Trophoblast cell (in vitro differentiated cells and primary cell): Measurements from ENCODE around the gene ACOT7.
"Not testable (repeated sequence)": the region's sequence is repeated elsewhere in the genome, so short reads cannot be mapped to it uniquely, and the experiment has no call there.

Experiments used
- DNase-seq, 2 donors: peaks; one replicate each; pipeline ENCODE4 v3.0.0-alpha.2; 2016
- H2AFZ ChIP-seq: 2 replicates; pipeline ENCODE4 v1.6.1; 2013; ENCODE audit warnings: low read length, moderate library complexity, mild to moderate bottlenecking; ENCODE audit not compliant: insufficient read depth, poor library complexity
- H2AK5ac ChIP-seq: 2 replicates; pipeline ENCODE4 v1.6.1; 2013; ENCODE audit warnings: mild to moderate bottlenecking, low read length
- H2BK120ac ChIP-seq: 2 replicates; pipeline ENCODE4 v1.6.1; 2013; ENCODE audit warnings: low read length, mild to moderate bottlenecking, moderate library complexity; ENCODE audit not compliant: insufficient read depth, poor library complexity
- H2BK12ac ChIP-seq: 2 replicates; pipeline ENCODE4 v1.6.1; 2013; ENCODE audit warnings: mild to moderate bottlenecking, low read length, moderate library complexity
- H2BK5ac ChIP-seq: 2 replicates; pipeline ENCODE4 v1.6.1; 2013; ENCODE audit warnings: low read length, low read depth, moderate library complexity, mild to moderate bottlenecking; ENCODE audit not compliant: poor library complexity
- H3K14ac ChIP-seq: 2 replicates; pipeline ENCODE4 v1.6.1; 2013; ENCODE audit warnings: mild to moderate bottlenecking, low read length
- H3K18ac ChIP-seq: 2 replicates; pipeline ENCODE4 v1.6.1; 2013; ENCODE audit warnings: mild to moderate bottlenecking, low read length
- H3K23ac ChIP-seq: 2 replicates; pipeline ENCODE4 v1.6.1; 2013; ENCODE audit warnings: low read length
- H3K27ac ChIP-seq: 2 replicates; pipeline ENCODE4 v1.5.1; 2013; ENCODE audit warnings: low read depth, mild to moderate bottlenecking, inconsistent platforms, low read length, moderate library complexity
- H3K27me3 ChIP-seq: 2 replicates; pipeline ENCODE4 v1.6.1; 2013; ENCODE audit warnings: inconsistent platforms, mild to moderate bottlenecking, low read length, moderate library complexity; ENCODE audit not compliant: insufficient read depth
- H3K36me3 ChIP-seq, 2 experiments: 1 replicate in 1 of 2; 2 replicates in 1 of 2; pipeline ENCODE4 v1.6.1; 2013; ENCODE audit warnings: low read length in 2 of 2, mild to moderate bottlenecking in 2 of 2, moderate library complexity in 1 of 2; ENCODE audit not compliant: insufficient read depth in 2 of 2, control insufficient read depth in 1 of 2
- H3K4ac ChIP-seq: 2 replicates; pipeline ENCODE4 v1.6.1; 2013; ENCODE audit warnings: low read depth, mild to moderate bottlenecking, low read length, moderate library complexity
- H3K4me1 ChIP-seq, 2 experiments: 1 replicate in 1 of 2; 2 replicates in 1 of 2; pipeline ENCODE4 v1.6.1; 2013; ENCODE audit warnings: low read length in 2 of 2, mild to moderate bottlenecking in 2 of 2, moderate library complexity in 1 of 2; ENCODE audit not compliant: insufficient read depth in 2 of 2, control insufficient read depth in 1 of 2
- H3K4me2 ChIP-seq: 2 replicates; pipeline ENCODE4 v1.6.1; 2013; ENCODE audit warnings: inconsistent platforms, mild to moderate bottlenecking, low read length, moderate library complexity
- H3K4me3 ChIP-seq: 2 replicates; pipeline ENCODE4 v1.5.1; 2013; ENCODE audit warnings: mild to moderate bottlenecking, low read depth, low read length, inconsistent platforms
- H3K79me1 ChIP-seq: one replicate; pipeline ENCODE4 v1.6.1; 2013; ENCODE audit warnings: low read length
- H3K79me2 ChIP-seq: 2 replicates; pipeline ENCODE4 v1.6.1; 2013; ENCODE audit warnings: low read length, mild to moderate bottlenecking; ENCODE audit not compliant: control insufficient read depth, insufficient read depth, poor library complexity
- H3K9ac ChIP-seq: 2 replicates; pipeline ENCODE4 v1.6.1; 2013; ENCODE audit warnings: mild to moderate bottlenecking, low read length
- H3K9me3 ChIP-seq: 2 replicates; pipeline ENCODE4 v1.6.1; 2013; ENCODE audit warnings: low read depth, mild to moderate bottlenecking, control low read depth, inconsistent platforms, low read length; ENCODE audit not compliant: insufficient read depth
- H4K12ac ChIP-seq: 2 replicates; pipeline ENCODE4 v1.6.1; 2013; ENCODE audit warnings: low read depth, mild to moderate bottlenecking, low read length, moderate library complexity
- H4K8ac ChIP-seq: 2 replicates; pipeline ENCODE4 v1.6.1; 2013; ENCODE audit warnings: low read depth, mild to moderate bottlenecking, low read length, moderate library complexity
- H4K91ac ChIP-seq: one replicate; pipeline ENCODE4 v1.6.1; 2013; ENCODE audit warnings: low read depth, mild to moderate bottlenecking, low read length, moderate library complexity
- WGBS: extraction: QIAGEN DNeasy Blood & Tissue Kit; methylation state at CpG from one replicate; pipeline ENCODE4 v1.1.7; 2013; ENCODE audit warnings: missing lambda C conversion rate; ENCODE audit not compliant: insufficient read length, insufficient coverage; ENCODE audit errors: extremely low coverage; 5-methylcytosine and 5-hydroxymethylcytosine counted together

The ACOT7 gene

GRCh38 chr1:6307682-6308081 lies 85.9 kb downstream of the ACOT7 start:
- H3K14ac ChIP-seq, H4K12ac ChIP-seq, H2BK120ac ChIP-seq, H2BK12ac ChIP-seq, DNase-seq, H4K91ac ChIP-seq, H3K79me2 ChIP-seq, H3K9ac ChIP-seq, H3K36me3 ChIP-seq, H2AFZ ChIP-seq, H3K79me1 ChIP-seq, H3K4ac ChIP-seq, H3K27ac ChIP-seq, H2AK5ac ChIP-seq, H3K4me1 ChIP-seq, H3K27me3 ChIP-seq, H3K18ac ChIP-seq, H3K4me2 ChIP-seq, H4K8ac ChIP-seq, H3K23ac ChIP-seq, H2BK5ac ChIP-seq: not testable (repeated sequence)
- peaks cover 14% of the 10 kb centered on the region for H3K9me3 ChIP-seq
- H3K4me3 ChIP-seq = peak overlapping the region; percentile 3
- no CpG with 5 or more reads among the region's 7 CpGs for WGBS

- no peaks in the 10 kb centered on the region for H3K4me1 ChIP-seq
- no peak overlapping the region for H2BK12ac ChIP-seq
- DNase-seq = no peak
- no peak overlapping the region for H2AK5ac ChIP-seq
- H3K23ac ChIP-seq = no peak overlapping the region
- no peaks in the 10 kb centered on the region for H3K79me2 ChIP-seq
- H3K9ac ChIP-seq = no peak overlapping the region
- H4K12ac ChIP-seq = no peak overlapping the region
- H3K14ac ChIP-seq = no peak overlapping the region
- H3K79me1 ChIP-seq = no peaks in the 10 kb centered on the region
- H4K91ac ChIP-seq = no peak overlapping the region
- peaks cover 14% of the 10 kb centered on the region for H3K9me3 ChIP-seq
- no peak overlapping the region for H2BK120ac ChIP-seq
- no peak overlapping the region for H2AFZ ChIP-seq
- peaks cover 0 to 3% of the 10 kb centered on the region in 2 experiments for H3K36me3 ChIP-seq
- no peaks in the 10 kb centered on the region for H3K27me3 ChIP-seq
- H3K4me3 ChIP-seq = peak overlapping the region; percentile 16
- H3K27ac ChIP-seq = no peak overlapping the region
- H3K18ac ChIP-seq = no peak overlapping the region
- H4K8ac ChIP-seq = no peak overlapping the region
- no peak overlapping the region for H2BK5ac ChIP-seq
- H3K4me2 ChIP-seq = no peak overlapping the region
- no peak overlapping the region for H3K4ac ChIP-seq
- WGBS = no CpG with 5 or more reads among the region's 15 CpGs
Measured at GRCh38 chr1:6307099-6307498, 86.5 kb downstream of the ACOT7 start.

GRCh38 chr1:6303397-6304012 lies 90.1 kb downstream of the ACOT7 start:
- Histone ChIP-seq H3K4me1 (no peaks in the 10 kb centered on the region), H3K36me3 (peaks cover 0 to 3% of the 10 kb centered on the region in 2 experiments), H4K91ac (no peak overlapping the region), H3K79me1 (no peaks in the 10 kb centered on the region), H3K18ac (no peak overlapping the region), H2BK120ac (no peak overlapping the region), H2BK5ac (no peak overlapping the region), H4K8ac (no peak overlapping the region), H3K4ac (no peak overlapping the region), H2AK5ac (no peak overlapping the region), H3K4me2 (no peak overlapping the region), H3K9ac (no peak overlapping the region), H3K27ac (no peak overlapping the region), H3K14ac (no peak overlapping the region), H2BK12ac (no peak overlapping the region), H2AFZ (no peak overlapping the region), H3K23ac (no peak overlapping the region), H3K79me2 (no peaks in the 10 kb centered on the region), H3K9me3 (peaks cover 9% of the 10 kb centered on the region), H3K4me3 (no peak overlapping the region), H4K12ac (no peak overlapping the region), H3K27me3 (no peaks in the 10 kb centered on the region)
- WGBS = no CpG with 5 or more reads among the region's 15 CpGs
- DNase-seq = no peak

- Histone ChIP-seq H3K79me2 (no peaks in the 10 kb centered on the region), H2BK5ac (no peak overlapping the region), H4K8ac (no peak overlapping the region), H3K27me3 (no peaks in the 10 kb centered on the region), H3K4me2 (no peak overlapping the region), H2BK120ac (no peak overlapping the region), H3K18ac (no peak overlapping the region), H3K9me3 (peaks cover 9% of the 10 kb centered on the region), H3K4me1 (no peaks in the 10 kb centered on the region), H2BK12ac (no peak overlapping the region), H2AK5ac (no peak overlapping the region), H3K27ac (no peak overlapping the region), H2AFZ (no peak overlapping the region), H3K36me3 (peaks cover 0 to 3% of the 10 kb centered on the region in 2 experiments), H3K23ac (no peak overlapping the region), H3K79me1 (no peaks in the 10 kb centered on the region), H3K4ac (no peak overlapping the region), H4K12ac (no peak overlapping the region), H3K4me3 (no peak overlapping the region), H3K14ac (no peak overlapping the region), H4K91ac (no peak overlapping the region), H3K9ac (no peak overlapping the region)
- no peak for DNase-seq
- WGBS = no CpG with 5 or more reads among the region's 7 CpGs
Measured at GRCh38 chr1:6302568-6302967, 91.0 kb downstream of the ACOT7 start.
